GM19467 (cell line): Measurements from ENCODE around the gene ATG3.
"Not testable (repeated sequence)": the region's sequence is repeated elsewhere in the genome, so short reads cannot be mapped to it uniquely, and the experiment has no call there.

Source experiments
- ATAC-seq: cut with Tn5 transposase; IDR thresholded peaks from one replicate; pipeline ENCODE4 v1.9.1; 2021; ENCODE audit warnings: mild to moderate bottlenecking, moderate library complexity; ENCODE audit not compliant: unreplicated experiment

The ATG3 gene

DNA sequence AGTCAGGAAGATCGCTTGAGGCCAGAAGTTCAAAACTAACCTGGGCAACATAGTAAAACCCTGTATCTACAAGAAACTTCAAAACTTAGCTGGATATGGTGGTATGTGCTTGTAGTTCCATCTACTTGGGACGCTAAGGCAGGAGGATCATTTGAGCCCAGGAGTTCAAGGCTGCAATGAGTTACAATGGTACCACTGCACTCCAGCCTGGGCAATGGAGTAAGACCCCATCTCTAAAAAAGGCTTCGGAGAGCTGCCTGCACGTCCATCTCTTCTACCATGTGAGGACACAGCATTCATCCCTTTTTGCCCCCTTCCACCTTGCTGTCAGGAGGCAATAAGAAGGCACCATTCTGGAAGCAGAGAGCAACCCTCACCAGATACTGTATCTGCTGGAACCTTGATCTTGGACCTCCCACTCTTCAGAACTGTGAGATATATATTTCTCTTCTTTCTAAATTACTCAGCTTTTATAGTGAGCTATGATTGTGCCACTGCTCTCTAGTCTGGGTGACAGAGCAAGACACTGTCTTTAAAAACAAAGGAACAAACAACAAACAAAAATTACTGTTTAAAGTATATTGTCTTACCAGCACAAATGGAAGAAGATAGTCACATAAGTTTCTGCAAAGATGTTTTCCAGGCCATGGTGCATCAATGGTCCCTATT is 58.3 kb downstream of the ATG3 start:
- no peak for ATAC-seq

GRCh38 chr3:112500621-112501020 is 61.1 kb downstream of the ATG3 start:
- no peak for ATAC-seq

DNA sequence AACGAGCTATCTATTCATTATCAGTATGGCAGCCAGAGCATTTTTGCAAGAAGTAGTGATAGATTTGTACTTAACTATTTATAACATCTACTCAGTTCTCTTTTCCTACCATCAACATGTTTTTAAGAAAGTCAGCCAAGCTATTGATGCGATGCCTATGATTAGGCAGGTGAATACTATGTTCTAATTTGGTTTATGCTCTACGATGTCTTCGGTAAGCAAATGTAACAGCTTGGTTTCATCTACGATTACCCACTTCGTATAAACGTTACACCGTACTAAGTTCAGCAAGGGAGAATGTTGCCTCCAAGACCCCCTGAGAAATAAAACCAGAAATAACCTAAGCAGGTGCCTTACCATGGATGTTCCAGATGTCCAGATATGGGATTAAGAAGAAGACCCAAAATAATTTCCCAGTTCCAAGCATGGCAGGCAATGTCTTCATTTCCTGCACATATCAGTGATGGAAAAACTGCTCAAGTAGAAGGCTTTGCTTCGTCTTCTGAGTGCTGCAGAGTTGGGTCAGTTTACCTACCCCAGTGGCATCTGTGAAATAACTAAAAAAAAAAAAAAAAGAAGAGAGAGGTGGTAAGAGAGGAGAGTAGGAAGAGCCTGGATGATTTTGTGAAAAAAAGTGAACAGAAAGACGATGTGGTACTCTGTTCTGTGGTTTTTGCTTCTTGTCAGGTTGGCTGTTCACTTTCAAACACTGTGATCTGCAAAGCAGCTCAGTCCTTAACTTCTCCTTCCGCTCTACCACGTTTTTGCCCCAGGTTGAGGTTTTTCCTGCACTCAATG is 62.6 kb downstream of the ATG3 start, which contains the start of gene BTLA:
TSS of gene BTLA (minus strand) at position 559 of the 798 bp plus-strand sequence. CDS start at position 445, 114 bp downstream.
- peak; percentile 55 for ATAC-seq

GRCh38 chr3:112497897-112498548 is 63.7 kb downstream of the ATG3 start:
- no peak for ATAC-seq

DNA sequence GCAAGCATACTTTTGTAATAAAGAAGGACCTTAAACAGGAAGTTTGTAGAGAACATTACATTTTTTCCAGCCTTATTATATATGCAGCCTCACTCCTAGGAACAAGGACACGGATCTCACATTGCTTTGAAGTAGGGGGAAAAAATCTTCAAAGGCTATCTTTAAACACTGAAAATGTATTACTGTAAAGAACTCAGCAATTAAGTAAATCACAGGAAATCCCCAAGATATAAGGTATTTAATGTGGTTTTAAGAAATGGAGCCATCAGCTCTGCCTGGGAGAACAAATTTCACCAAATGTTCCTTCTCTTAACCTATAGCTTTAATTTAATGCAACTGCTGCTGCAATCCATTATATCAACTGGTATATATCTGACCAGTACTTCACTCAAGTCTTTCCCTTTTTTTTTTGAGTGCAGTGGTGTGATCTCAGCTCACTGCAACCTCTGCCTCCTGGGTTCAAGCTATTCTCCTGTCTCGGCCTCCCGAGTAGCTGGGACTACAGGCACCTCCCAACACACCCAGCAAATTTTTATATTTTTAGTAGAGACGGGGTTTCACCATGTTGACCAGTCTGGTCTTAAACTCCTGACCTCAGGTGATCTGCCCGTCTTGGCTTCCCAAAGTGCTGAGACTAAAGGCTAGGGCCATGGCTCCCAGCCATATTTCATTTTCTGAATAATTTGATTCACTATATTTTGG is 65.2 kb downstream of the ATG3 start:
- ATAC-seq, result no peak

DNA sequence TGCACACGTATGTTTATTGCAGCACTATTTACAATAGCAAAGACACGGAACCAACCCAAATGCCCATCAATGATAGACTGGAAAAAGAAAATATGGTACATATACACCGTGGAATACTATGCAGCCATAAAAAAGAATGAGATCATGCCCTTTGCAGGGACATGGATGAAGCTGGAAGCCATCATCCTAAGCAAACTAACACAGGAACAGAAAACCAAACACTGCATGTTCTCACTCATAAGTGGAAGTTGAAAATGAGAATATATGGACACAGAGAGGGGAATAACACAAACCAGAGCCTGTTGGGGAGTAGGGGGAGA is 67.4 kb downstream of the ATG3 start:
- ATAC-seq, result not testable (repeated sequence)

GRCh38 chr3:112492124-112492523 is 69.6 kb downstream of the ATG3 start:
- no peak for ATAC-seq

- no peak for ATAC-seq
Observed at GRCh38 chr3:112491373-112491772, 70.4 kb downstream of the ATG3 start.

DNA sequence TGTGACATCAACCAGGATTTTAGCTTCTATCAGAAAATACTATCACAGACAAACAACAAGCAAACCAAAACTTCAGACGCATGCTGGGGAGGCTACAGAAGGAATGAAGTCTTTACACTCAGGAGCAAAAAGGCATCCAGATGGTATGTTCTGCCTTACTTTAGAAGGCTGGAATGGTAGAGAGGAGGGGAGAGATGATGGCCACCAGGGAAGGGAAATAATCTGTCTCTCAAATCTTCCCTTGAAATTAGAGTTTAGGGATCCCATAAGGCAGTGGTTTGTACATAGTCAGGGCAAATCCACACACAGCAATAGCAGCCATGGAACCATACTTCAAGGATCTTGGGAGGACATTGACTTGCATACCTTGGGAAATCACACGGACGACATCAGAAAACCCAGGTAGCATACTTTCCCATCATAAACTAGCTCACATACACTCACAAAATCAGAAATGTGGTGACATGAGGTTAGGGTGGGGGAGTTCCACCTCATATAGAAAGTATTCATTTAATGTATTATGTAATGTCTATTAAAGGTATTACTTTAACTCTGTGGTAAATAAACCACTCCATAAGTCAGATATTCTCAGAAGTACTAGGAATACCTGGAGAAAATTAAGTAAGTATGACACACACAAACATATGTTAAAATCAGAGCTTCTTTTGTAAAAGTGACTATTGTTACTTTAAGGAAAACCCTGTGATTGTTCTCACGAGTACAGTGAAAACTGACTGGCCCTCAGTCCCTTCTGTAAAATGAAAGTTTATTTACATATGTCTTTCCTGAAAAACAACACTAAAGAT is 71.9 kb downstream of the ATG3 start:
- no peak for ATAC-seq

DNA sequence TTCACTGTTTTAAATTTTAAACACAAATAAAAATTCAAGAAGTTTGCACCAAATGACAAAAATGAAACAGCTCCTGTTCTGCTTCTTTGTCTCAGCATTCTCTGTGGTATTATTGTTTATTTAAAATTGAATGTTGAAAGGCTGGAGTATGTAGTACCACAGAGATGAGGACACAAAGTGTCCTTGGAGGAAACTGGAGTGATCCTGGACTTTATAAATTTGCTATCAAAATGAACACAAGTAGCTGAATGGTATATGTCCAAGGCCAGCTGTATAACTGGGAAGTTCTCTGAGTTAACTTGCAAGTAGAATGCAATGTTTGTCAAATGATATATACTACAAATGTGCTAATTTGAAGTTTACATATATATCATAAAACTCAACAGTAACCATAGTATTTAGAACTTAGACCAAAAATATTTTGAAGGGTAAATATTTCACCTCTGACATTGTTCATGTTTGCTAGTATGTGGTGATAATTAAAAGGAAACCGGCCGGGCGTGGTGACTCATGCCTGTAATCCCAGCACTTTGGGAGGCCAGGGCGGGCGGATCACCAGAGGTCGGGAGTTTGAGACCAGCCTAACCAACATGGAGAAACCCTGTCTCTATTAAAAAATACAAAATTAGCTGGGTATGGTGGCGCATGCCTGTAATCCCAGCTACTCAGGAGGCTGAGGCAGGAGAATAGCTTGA is 74.8 kb downstream of the ATG3 start:
- no peak for ATAC-seq

DNA sequence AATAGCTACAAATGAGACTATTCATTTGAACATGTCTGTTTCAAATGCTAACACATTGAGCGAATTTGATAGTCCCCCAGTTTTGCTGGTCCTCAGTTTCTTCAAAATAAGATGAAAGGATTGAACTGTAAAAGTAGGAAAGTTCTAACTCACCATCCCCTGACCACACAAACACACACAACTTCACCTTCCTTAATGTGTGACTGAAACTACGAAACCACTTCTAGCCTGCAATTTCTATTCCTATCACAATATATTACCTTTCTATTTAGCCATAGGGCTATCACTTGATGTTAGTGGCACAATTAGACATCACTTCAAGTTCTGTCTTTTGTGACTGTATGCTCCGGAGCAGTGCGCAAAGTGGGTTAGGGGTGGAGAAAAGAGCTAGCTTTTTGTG is 77.4 kb downstream of the ATG3 start:
- no peak for ATAC-seq

GRCh38 chr3:112482675-112483074 is 79.1 kb downstream of the ATG3 start:
- no peak for ATAC-seq
